ENCODE results near the gene OGFOD2.

DNA sequence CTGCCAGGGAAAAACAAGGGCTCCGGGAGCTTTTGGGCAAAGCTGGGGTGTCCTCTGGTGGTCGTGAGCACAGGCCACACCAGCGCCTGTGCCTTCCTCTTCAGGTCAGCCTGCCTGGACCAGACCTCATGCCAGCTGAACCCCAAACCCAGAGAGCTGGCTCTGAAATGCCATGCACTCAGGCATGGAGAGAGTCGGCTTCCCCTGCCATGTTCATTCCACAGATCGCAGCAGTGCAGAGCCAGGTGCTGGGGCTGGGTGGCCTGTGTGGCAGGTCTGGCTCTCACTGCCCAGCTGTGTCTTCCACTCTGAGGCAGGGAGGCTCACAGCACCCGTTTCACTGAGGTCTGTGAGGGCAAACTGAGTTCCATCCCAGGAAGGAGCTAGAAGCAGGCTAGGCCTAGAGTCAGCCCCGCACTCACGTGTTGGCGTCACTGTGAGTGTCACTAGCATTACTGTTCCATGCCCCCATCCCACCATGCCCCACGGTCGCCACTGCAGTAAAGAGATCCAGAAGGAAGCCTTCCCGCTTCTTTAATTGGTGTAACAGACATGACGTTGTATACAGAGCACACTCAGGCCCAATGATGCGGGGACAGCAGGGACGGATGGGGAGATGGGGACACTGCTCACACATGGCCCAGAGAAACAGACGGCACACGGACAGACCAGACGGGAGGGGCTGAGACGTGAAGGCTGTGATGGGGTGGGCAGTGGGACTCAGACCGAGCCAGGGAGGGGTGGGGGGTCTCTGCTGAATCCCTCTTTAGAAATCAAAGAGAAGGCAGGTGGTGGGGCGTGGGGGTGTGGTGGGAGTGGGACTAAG is 8.1 kb downstream of the OGFOD2 start:
- TF ChIP-seq CTCF (conservative IDR thresholded peaks at IDR 0.05 in 1 of 2, IDR thresholded peaks at IDR 0.05 in 1 of 2; ENCODE audit: extremely low read depth in 1 of 2, insufficient read depth in 1 of 2, low read depth in 1 of 2, low read length in 2 of 2) (no peak), EZH2 (IDR thresholded peaks at IDR 0.05; ENCODE audit: borderline replicate concordance, low read length) (no peak)
